GM19193 (cell line): ENCODE results near the gene TMED9.
A peak's percentile ranks its signal among the peaks of the same experiment; 100 is the strongest.

Experiments
- POLR2A ChIP-seq: IDR thresholded peaks from 4 replicates; pipeline ENCODE4 v1.6.1; 2011; ENCODE audit not compliant: insufficient read depth, insufficient read length; ENCODE audit errors: extremely low read depth

Gene TMED9

GRCh38 chr5:177608243-177609075 lies 16.5 kb downstream of the TMED9 start:
- no peak for TF ChIP-seq POLR2A

- TF ChIP-seq POLR2A, result no peak
These were observed 17.4 kb downstream of the TMED9 start for GRCh38 chr5:177609076-177610059.

- no peak for TF ChIP-seq POLR2A
These were observed 18.2 kb downstream of the TMED9 start for GRCh38 chr5:177610131-177610769.

GRCh38 chr5:177610770-177611445 lies 18.9 kb downstream of the TMED9 start:
- peak; percentile 11 for TF ChIP-seq POLR2A

GRCh38 chr5:177611446-177612214 lies 19.6 kb downstream of the TMED9 start:
- TF ChIP-seq POLR2A, result no peak

GRCh38 chr5:177612215-177612673 lies 20.2 kb downstream of the TMED9 start:
- TF ChIP-seq POLR2A, result no peak

GRCh38 chr5:177620560-177620959 lies 28.6 kb downstream of the TMED9 start:
- no peak for TF ChIP-seq POLR2A
